ENCODE data around the gene RNF149.

Gene RNF149

GRCh38 chr2:101344137-101344536 is 35.6 kb upstream of the RNF149 start:
- FAIRE-seq = no peak
- TF ChIP-seq TAF1 (IDR thresholded peaks at IDR 0.05; ENCODE audit: borderline replicate concordance, low read depth, low read length) (no peak), POLR2AphosphoS5 (IDR thresholded peaks at IDR 0.05; ENCODE audit: low read depth, low read length) (no peak), POLR2A (IDR thresholded peaks at IDR 0.05; ENCODE audit: low read depth, low read length) (no peak)
- no peak for DNase-seq (ENCODE audit: insufficient read length)

GRCh38 chr2:101342625-101343008 is 34.1 kb upstream of the RNF149 start:
- TF ChIP-seq POLR2AphosphoS5 (IDR thresholded peaks at IDR 0.05; ENCODE audit: low read depth, low read length) (no peak), POLR2A (IDR thresholded peaks at IDR 0.05; ENCODE audit: low read depth, low read length) (no peak), TAF1 (IDR thresholded peaks at IDR 0.05; ENCODE audit: borderline replicate concordance, low read depth, low read length) (no peak)
- FAIRE-seq (no peak), DNase-seq (ENCODE audit: insufficient read length) (no peak)

GRCh38 chr2:101341901-101342624 is 33.6 kb upstream of the RNF149 start:
- FAIRE-seq (no peak), DNase-seq (ENCODE audit: insufficient read length) (peak; percentile 54)
- TF ChIP-seq POLR2AphosphoS5 (IDR thresholded peaks at IDR 0.05; ENCODE audit: low read depth, low read length) (no peak), POLR2A (IDR thresholded peaks at IDR 0.05; ENCODE audit: low read depth, low read length) (no peak), TAF1 (IDR thresholded peaks at IDR 0.05; ENCODE audit: borderline replicate concordance, low read depth, low read length) (no peak)

- no peak for TF ChIP-seq POLR2A (IDR thresholded peaks at IDR 0.05; ENCODE audit: low read depth, low read length)
- DNase-seq (ENCODE audit: insufficient read length) (no peak), FAIRE-seq (no peak)
Measured at GRCh38 chr2:101341421-101341820, 32.9 kb upstream of the RNF149 start.

GRCh38 chr2:101340141-101340551 is 31.6 kb upstream of the RNF149 start:
- TF ChIP-seq TAF1 (IDR thresholded peaks at IDR 0.05; ENCODE audit: borderline replicate concordance, low read depth, low read length) = no peak
- TF ChIP-seq POLR2A (IDR thresholded peaks at IDR 0.05; ENCODE audit: low read depth, low read length) = no peak
- TF ChIP-seq POLR2AphosphoS5 (IDR thresholded peaks at IDR 0.05; ENCODE audit: low read depth, low read length) = no peak
- FAIRE-seq (no peak), DNase-seq (ENCODE audit: insufficient read length) (no peak)

GRCh38 chr2:101339266-101339880 is 30.9 kb upstream of the RNF149 start:
- TF ChIP-seq TAF1 (IDR thresholded peaks at IDR 0.05; ENCODE audit: borderline replicate concordance, low read depth, low read length) (no peak), POLR2A (IDR thresholded peaks at IDR 0.05; ENCODE audit: low read depth, low read length) (no peak), POLR2AphosphoS5 (IDR thresholded peaks at IDR 0.05; ENCODE audit: low read depth, low read length) (no peak)
- DNase-seq (ENCODE audit: insufficient read length) = no peak
- no peak for FAIRE-seq

- TF ChIP-seq POLR2AphosphoS5 (IDR thresholded peaks at IDR 0.05; ENCODE audit: low read depth, low read length) (no peak), POLR2A (IDR thresholded peaks at IDR 0.05; ENCODE audit: low read depth, low read length) (no peak), TAF1 (IDR thresholded peaks at IDR 0.05; ENCODE audit: borderline replicate concordance, low read depth, low read length) (no peak)
- FAIRE-seq = no peak
- no peak for DNase-seq (ENCODE audit: insufficient read length)
Measured at GRCh38 chr2:101337877-101338276, 29.4 kb upstream of the RNF149 start.

- TF ChIP-seq POLR2AphosphoS5 (IDR thresholded peaks at IDR 0.05; ENCODE audit: low read depth, low read length) (no peak), TAF1 (IDR thresholded peaks at IDR 0.05; ENCODE audit: borderline replicate concordance, low read depth, low read length) (no peak), POLR2A (IDR thresholded peaks at IDR 0.05; ENCODE audit: low read depth, low read length) (no peak)
- no peak for FAIRE-seq
Measured at GRCh38 chr2:101332885-101333766, 24.6 kb upstream of the RNF149 start.

GRCh38 chr2:101331202-101331601 is 22.7 kb upstream of the RNF149 start:
- DNase-seq (ENCODE audit: insufficient read length) (no peak), FAIRE-seq (no peak)
- TF ChIP-seq TAF1 (IDR thresholded peaks at IDR 0.05; ENCODE audit: borderline replicate concordance, low read depth, low read length) (no peak), POLR2A (IDR thresholded peaks at IDR 0.05; ENCODE audit: low read depth, low read length) (no peak), POLR2AphosphoS5 (IDR thresholded peaks at IDR 0.05; ENCODE audit: low read depth, low read length) (no peak)

More at GRCh38 chr2:101332885-101333766, 24.6 kb upstream of the RNF149 start:
- DNase-seq (ENCODE audit: insufficient read length) = no peak

GRCh38 chr2:101330253-101330933 is 21.9 kb upstream of the RNF149 start:
- DNase-seq (ENCODE audit: insufficient read length) (no peak), FAIRE-seq (no peak)
- TF ChIP-seq POLR2AphosphoS5 (IDR thresholded peaks at IDR 0.05; ENCODE audit: low read depth, low read length) (no peak), POLR2A (IDR thresholded peaks at IDR 0.05; ENCODE audit: low read depth, low read length) (no peak), TAF1 (IDR thresholded peaks at IDR 0.05; ENCODE audit: borderline replicate concordance, low read depth, low read length) (no peak)

GRCh38 chr2:101329026-101329425 is 20.5 kb upstream of the RNF149 start:
- TF ChIP-seq TAF1 (IDR thresholded peaks at IDR 0.05; ENCODE audit: borderline replicate concordance, low read depth, low read length) = no peak
- TF ChIP-seq POLR2A (IDR thresholded peaks at IDR 0.05; ENCODE audit: low read depth, low read length) = no peak
- TF ChIP-seq POLR2AphosphoS5 (IDR thresholded peaks at IDR 0.05; ENCODE audit: low read depth, low read length) = no peak
- FAIRE-seq (no peak), DNase-seq (ENCODE audit: insufficient read length) (no peak)

Data from GM12892 (cell line).